Stomach smooth muscle (tissue), 2 donors: Measurements from ENCODE around the gene NEK6.

Source experiments
- H3K27ac ChIP-seq: one replicate; pipeline ENCODE4 v1.7.0; 2013; ENCODE audit warnings: mild to moderate bottlenecking, low read length, inconsistent platforms
- H3K27me3 ChIP-seq, 2 donors: one replicate each; pipeline ENCODE4 v1.7.0; 2013; ENCODE audit warnings: low read length in 2 of 2; ENCODE audit not compliant: insufficient read depth in 2 of 2, control insufficient read depth in 1 of 2
- H3K36me3 ChIP-seq, 2 donors: one replicate each; pipeline ENCODE4 v1.7.0; 2013; ENCODE audit warnings: low read length in 2 of 2; ENCODE audit not compliant: control insufficient read depth in 2 of 2, insufficient read depth in 2 of 2
- H3K4me1 ChIP-seq: one replicate; pipeline ENCODE4 v1.7.0; 2013; ENCODE audit warnings: low read length; ENCODE audit not compliant: control insufficient read depth, insufficient read depth
- H3K4me3 ChIP-seq, 2 donors: one replicate each; pipeline ENCODE4 v1.7.0; 2013; ENCODE audit warnings: low read length in 2 of 2
- H3K9ac ChIP-seq, 2 donors: one replicate each; pipeline ENCODE4 v1.7.0; 2013; ENCODE audit warnings: low read length in 2 of 2, mild to moderate bottlenecking in 1 of 2
- H3K9me3 ChIP-seq, 2 donors: one replicate each; pipeline ENCODE4 v1.7.0; 2013; ENCODE audit warnings: low read length in 2 of 2; ENCODE audit not compliant: control insufficient read depth in 2 of 2
- donor health status: healthy.
- donor health status: Pancreatic carcinoma.

The NEK6 gene

GRCh38 chr9:124290743-124291554 lies 33.2 kb downstream of the NEK6 start:
- no peaks in the 10 kb centered on the region for H3K36me3 ChIP-seq
- no peaks in the 10 kb centered on the region for H3K27me3 ChIP-seq
- no peak overlapping the region for H3K27ac ChIP-seq
- H3K9me3 ChIP-seq, result no peaks in the 10 kb centered on the region
- H3K4me3 ChIP-seq, result no peak overlapping the region
- peaks cover 53% of the 10 kb centered on the region for H3K4me1 ChIP-seq
- H3K9ac ChIP-seq, result no peak overlapping the region

DNA sequence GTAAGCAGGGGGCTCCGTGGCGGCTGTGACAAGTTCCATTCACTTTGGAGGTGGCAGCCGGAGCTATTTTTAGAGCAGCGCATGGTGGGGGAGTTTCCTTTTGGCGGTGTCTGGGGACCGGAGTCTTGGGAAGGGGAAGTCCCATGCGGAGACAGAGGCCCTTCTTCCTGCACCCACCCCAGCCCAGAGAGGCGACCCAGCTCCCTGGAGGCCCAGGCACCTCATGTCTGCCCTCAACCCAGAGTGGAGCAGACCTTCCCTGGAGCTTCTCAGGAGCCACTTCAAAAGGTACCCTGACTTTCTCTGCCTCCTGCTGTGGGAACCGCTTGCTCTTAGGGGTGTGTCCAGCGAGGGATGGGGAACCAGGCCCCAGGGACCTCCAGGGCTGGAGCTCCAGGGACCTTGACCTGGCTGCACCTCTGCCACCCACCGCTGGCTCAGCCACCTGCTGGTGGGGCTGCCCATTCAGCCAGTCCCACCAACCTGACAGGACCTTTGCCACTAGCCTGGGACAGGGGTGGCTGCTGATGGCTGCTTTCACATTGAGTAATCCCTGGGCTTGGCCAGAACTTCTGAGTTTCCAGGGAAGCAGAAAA lies 34.1 kb downstream of the NEK6 start:
- Histone ChIP-seq H3K4me3 (no peak overlapping the region), H3K36me3 (no peaks in the 10 kb centered on the region), H3K4me1 (peaks cover 55% of the 10 kb centered on the region), H3K27me3 (no peaks in the 10 kb centered on the region), H3K9me3 (no peaks in the 10 kb centered on the region), H3K9ac (no peak overlapping the region), H3K27ac (no peak overlapping the region)

DNA sequence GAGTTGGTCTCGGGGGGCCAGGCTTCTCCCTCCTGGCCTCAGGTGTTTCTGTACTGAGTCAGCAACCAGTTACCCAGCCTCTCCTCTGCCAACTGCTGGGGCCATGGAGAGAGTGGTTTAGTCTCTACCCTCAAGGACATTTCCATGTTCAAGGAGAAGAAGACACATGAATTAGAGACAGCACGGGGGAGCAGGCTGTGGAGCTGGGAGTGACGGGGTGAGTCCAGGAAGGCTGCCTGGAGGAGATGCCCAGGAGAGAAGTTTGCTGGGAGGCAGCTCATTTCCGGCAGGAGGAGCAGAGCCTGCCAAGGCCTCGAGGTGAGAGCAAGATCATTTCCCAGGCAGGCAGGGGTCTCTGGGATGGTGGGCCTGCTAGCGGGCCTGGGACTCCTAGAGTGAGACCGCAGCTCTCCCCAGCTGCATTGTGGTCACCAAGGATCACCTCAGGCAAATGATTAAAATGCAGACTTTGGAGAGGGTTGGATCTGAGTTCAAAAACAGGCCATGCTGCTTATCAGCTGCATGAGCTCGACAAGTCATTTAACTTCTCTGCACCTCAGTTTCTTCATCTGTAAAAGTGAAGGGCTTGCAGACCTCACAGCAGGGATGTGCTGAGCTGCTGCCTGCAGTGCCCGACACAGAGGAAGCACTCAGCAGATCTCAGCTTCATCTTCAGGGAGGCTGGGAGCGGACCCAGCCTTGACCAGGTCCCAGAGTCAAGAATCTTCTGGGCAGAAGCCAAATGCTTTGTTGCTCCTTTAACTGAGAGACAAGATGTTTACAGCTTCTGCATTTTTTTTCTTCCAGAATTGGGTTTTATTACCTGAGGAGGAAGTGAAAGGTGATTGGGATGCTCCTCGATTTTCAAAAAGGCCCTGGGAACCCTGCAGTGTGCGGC lies 35.2 kb downstream of the NEK6 start:
- Histone ChIP-seq H3K9ac (no peak overlapping the region), H3K27ac (no peak overlapping the region), H3K36me3 (no peaks in the 10 kb centered on the region), H3K4me1 (peaks cover 66% of the 10 kb centered on the region), H3K9me3 (no peaks in the 10 kb centered on the region), H3K4me3 (no peak overlapping the region), H3K27me3 (no peaks in the 10 kb centered on the region)

DNA sequence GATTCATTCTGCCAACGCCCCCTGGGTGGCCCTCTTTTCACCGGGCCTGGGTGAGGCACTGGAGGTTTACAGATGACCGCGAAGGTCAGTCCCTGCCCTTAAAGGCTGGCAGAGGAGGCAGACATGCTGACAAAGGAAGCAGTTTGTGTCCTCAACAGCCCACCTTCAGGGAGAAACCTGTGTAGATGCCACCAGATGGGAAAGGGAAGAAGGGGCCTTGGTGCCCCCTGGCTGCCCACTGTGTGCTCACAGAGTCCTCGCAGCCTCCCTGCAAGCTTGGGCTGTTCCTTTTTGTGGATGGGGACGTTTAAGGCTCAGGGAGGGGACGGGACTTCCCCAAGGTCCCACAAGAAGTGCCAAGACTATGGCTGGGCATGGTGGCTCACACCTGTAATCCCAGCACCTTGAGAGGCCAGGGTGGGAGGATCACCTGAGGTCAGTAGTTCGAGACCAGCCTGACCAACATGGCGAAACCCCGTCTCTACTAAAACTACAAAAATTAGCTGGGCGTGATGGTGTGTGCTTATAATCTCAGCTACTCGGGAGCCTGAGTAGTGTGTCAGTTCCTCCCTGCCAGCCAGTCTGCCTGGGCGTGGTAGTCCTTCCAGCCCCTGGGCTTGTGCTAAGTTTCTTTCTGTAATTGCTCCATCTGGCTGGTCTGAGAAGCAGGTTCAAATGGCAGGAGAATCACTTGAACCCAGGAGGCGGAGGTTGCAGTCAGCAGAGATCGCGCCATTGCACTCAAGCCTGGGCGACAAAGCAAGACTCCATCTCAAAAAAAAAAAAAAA lies 36.2 kb downstream of the NEK6 start:
- H3K4me1 ChIP-seq, result peaks cover 66% of the 10 kb centered on the region
- H3K4me3 ChIP-seq, result no peak overlapping the region
- no peaks in the 10 kb centered on the region for H3K9me3 ChIP-seq
- no peak overlapping the region for H3K27ac ChIP-seq
- no peaks in the 10 kb centered on the region for H3K27me3 ChIP-seq
- H3K9ac ChIP-seq, result no peak overlapping the region
- no peaks in the 10 kb centered on the region for H3K36me3 ChIP-seq

DNA sequence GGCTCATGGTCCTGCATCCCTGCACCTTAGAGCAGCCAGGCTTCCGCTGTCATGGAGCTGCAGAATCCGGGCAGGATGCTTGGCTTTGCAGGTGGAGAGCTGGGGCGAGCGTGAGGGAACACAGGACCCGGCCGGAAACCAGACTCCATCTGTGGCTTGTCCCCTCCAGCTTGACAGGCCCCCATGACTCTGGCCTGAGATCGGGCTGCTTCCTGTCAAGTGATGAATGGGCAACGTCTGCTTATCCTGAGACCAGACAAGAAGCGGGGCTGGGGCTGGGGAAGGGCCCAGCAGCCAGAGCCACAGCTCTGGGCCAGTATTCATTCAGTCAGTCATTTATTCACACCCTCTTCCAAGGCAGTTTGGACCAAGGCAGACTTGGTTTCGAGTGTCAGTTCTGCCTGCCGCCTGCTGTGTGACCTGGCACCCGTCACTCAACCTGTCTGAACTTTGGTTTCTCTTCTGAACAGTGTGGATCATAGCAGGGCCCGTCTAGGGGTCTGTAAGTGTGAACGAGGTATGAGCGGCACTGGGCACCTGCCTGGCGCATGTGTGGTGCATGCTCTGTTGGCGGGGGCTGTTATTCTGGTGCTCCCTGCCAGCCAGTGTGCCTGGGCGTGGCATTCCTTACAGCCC lies 37.5 kb downstream of the NEK6 start:
- no peaks in the 10 kb centered on the region for H3K36me3 ChIP-seq
- no peaks in the 10 kb centered on the region for H3K27me3 ChIP-seq
- H3K9ac ChIP-seq, result no peak overlapping the region
- H3K4me3 ChIP-seq, result no peak overlapping the region
- H3K27ac ChIP-seq, result peak overlapping the region; percentile 18
- no peaks in the 10 kb centered on the region for H3K9me3 ChIP-seq
- H3K4me1 ChIP-seq, result peaks cover 61% of the 10 kb centered on the region

DNA sequence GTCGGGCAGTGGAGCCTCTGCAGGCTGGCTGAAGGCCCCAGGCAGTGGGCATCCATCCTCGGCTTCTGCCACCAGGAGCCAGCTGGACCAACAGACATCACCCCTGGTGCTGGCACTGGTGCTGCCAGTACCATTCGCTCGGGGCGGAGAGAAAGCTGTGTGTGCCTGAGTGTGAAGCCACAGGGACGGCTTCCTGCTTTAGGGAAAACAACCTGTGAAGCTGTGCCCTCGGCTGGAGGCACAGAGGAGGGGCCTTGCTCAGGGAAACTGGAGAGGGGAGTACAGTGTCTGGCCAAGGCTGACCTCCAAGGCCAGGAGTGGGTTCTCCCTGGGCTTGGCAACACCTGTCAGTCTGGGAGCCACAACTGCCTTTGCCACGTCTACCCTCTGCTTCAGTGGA lies 38.3 kb downstream of the NEK6 start:
- Histone ChIP-seq H3K4me3 (no peak overlapping the region), H3K27me3 (no peaks in the 10 kb centered on the region), H3K4me1 (peaks cover 57% of the 10 kb centered on the region), H3K27ac (peak overlapping the region; percentile 18), H3K36me3 (no peaks in the 10 kb centered on the region), H3K9ac (no peak overlapping the region), H3K9me3 (no peaks in the 10 kb centered on the region)

GRCh38 chr9:124296796-124297550 lies 39.2 kb downstream of the NEK6 start:
- Histone ChIP-seq H3K36me3 (peaks cover 0 to 2% of the 10 kb centered on the region in 2 donors), H3K4me1 (peaks cover 54% of the 10 kb centered on the region), H3K4me3 (peak overlapping the region in 1 of 2 donors; percentile 60), H3K27ac (no peak overlapping the region), H3K9ac (no peak overlapping the region), H3K27me3 (no peaks in the 10 kb centered on the region), H3K9me3 (no peaks in the 10 kb centered on the region)

DNA sequence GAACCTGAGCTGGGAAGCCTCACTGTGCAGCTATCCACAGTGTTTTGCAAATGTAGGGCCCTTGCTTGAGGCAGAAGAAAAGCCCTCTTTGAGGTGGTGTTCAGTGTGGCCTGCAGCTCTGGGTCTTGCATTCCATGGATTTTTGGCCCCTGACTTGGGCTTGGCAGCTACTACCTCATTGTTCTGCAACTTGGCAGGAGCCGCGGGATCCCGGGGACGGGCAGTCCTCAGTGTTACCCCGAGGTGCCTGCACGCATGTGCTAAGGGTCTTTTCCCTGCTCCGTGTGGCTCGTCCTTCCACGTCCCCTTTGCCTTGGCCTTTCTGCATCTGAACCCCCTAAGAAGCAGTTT lies 39.8 kb downstream of the NEK6 start:
- Histone ChIP-seq H3K36me3 (peaks cover 0 to 7% of the 10 kb centered on the region in 2 donors), H3K4me3 (peak overlapping the region in 1 of 2 donors; percentile 60), H3K9ac (no peak overlapping the region), H3K4me1 (peaks cover 49% of the 10 kb centered on the region), H3K27ac (no peak overlapping the region), H3K9me3 (no peaks in the 10 kb centered on the region), H3K27me3 (no peaks in the 10 kb centered on the region)

DNA sequence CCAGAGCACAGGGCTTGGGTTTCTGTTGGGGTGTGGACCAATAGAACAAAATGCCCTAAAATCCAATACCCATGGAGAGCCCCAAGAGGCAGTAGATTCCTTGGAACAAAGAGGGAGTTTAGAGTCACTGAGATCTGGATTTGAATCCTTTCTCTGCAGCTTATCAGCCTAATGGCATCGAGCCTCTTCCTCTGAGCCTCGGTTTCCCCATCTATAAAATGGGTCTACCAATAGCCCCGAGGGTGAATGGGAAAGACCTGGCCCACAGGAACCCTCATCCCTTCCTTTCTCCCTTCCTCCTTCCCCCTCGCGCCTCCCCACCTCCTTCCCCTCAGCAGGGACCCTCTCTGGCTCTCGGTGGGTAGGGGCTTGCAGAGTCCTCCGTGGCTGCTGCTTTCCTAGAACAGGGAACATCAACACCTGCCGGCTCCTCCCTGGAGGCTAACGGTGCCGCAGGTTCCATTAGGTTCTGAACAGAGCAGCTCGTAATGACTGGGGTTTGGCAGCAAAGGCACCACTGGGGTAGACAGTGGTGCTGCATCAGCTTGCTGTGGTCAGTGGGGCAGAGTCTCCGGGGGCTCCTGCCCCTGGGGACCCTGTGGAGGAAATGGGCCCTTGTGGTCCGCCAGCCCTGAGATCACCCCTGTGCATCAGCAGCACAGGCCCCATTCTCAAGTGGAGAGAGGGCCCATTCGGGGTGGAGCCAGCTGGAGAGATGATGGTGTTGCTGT lies 40.3 kb downstream of the NEK6 start:
- peaks cover 45% of the 10 kb centered on the region for H3K4me1 ChIP-seq
- no peak overlapping the region for H3K9ac ChIP-seq
- no peak overlapping the region for H3K27ac ChIP-seq

More for the DNA sequence above, 40.3 kb downstream of the NEK6 start:
- H3K36me3 ChIP-seq, result peaks cover 0 to 7% of the 10 kb centered on the region in 2 donors
- peak overlapping the region in 1 of 2 donors; percentile 60 for H3K4me3 ChIP-seq
- H3K9me3 ChIP-seq, result no peaks in the 10 kb centered on the region
- no peaks in the 10 kb centered on the region for H3K27me3 ChIP-seq
